Middle frontal gyrus (tissue), 1 donor: ENCODE measurements around the gene MORN3.
"Not testable (repeated sequence)": the region's sequence is repeated elsewhere in the genome, so short reads cannot be mapped to it uniquely, and the experiment has no call there.

Experiments
- DNase-seq: peaks from one replicate; pipeline ENCODE4 v3.0.0-alpha.2; 2015; ENCODE audit warnings: low spot score; ENCODE audit errors: extremely low spot score

The MORN3 gene

DNA sequence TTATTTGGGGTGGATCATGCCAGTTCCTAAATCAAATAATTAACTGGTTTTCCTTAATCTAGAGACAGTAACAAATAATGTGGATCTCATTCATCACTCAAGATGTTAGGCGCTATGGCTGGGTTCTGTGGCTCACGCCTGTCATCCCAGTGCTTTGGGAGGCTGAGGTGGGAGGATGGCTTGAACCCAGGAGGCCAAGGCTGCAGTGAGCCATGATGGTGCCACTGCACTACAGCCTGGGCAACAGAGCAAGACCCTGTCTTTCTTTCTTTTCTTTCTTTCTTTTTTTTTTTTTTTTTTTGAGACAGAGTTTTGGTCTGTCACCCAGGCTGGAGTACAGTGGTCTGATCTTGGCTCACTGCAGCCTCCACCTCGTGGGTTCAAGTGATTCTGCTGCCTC, 23.3 kb upstream of the MORN3 start:
- not testable (repeated sequence) for DNase-seq

DNA sequence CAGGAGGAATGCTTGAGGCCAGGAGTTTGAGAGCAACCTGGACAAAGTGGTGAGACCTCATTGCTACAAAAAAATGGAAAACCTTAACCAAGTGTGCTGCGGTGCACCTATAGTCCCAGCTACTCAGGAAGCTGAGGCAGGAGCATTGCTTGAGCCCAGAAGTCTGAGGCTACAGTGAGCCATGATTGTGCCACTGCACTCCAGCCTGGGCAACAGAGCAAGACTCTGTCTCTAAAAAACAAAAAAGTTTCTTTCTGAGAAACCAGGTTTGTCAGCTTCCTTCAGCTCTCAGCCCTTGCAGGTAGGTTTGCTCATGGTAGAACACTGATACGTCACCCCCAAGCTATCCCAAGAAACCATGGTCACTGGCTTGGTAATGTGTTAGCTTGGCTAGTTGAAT, 20.0 kb upstream of the MORN3 start:
- DNase-seq, result no peak

DNA sequence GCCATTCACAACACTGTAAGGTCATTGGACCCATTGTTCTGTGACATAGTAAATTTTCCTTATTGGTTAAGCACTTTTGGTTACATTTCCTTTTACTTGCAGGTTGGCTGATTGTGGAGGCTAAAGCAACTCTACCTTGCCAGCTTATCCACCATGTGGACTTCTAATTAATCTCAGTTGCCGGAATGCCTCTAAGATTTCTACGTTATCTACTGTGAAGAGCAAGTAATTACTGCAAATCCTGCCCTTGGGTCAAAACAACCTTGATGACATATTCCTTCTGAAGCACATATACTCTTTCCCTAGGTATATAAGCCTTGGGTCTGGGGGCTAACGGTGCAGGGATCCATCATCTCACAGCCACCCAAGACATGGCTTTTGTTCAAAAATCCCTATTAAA, 19.5 kb upstream of the MORN3 start:
- DNase-seq, result no peak

DNA sequence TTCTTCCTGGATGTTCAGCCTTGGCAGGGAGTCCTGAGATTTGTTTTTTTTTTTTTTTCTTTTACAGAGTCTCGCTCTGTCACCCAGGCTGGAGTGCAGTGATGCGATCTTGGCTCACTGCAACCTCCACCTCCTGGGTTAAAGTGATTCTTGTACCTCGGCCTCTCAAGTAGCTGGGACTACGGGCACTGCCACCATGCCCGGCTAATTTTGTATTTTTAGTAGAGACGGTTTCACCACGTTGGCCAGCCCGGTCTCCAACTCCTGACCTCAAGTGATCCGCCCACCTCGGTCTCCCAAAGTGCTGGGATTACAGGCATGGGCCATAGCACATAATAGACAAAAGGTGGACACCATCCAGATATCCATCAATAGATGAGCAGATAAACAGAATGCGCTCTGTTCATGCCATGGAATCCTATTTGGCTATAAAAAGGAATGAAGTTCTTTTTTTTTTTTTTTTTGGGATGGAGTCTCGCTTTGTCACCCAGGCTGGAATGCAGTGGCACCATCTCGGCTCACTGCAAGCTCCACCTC, 10.3 kb upstream of the MORN3 start:
- DNase-seq, result not testable (repeated sequence)

DNA sequence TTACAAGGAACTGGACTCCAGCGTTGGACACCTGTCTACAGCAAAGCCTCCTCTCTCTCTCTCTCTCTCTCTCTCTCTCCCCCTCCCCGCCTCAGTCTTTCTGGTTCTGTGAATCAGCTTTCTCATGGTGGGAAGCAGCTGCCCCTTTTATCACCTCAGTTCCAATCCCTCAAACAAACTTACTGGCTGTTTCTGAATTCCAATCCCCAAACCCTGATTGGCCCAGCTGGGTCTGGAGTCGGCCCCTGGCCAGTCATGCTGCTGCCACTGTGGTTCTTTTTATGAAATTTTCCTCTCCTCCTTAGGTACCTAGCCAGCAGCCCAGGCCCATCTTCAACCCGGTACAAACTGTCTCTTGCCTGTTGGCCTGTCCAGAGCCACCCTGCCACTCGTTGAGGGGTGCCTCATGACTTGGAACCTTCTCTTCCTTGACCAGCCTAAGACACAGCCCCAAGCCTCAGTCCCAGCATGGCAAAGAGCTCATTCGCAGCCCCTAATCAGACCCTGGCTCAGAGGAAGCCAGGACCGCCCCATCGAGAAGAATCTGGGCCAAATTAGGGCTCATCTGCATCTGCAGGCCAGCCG, 9.4 kb upstream of the MORN3 start:
- DNase-seq, result no peak

DNA sequence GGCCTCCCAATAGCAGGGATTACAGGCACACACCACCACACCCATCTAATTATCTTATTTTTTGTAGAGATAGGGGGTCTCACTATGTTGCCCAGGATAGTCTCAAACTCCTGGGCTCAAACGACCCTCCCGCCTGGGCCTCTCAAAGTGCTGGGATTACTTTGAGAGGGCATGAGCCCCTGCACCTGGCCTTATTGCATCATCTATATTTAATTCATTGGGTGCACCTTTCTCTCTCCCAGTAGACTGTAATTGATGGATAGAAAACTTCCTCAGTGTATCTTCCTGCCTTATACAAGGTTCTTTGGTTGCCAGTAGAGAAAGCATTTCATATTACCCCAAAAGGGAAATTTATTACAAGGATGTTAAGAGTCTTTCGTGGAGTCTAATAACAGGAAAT, 8.9 kb upstream of the MORN3 start:
- DNase-seq, result no peak

DNA sequence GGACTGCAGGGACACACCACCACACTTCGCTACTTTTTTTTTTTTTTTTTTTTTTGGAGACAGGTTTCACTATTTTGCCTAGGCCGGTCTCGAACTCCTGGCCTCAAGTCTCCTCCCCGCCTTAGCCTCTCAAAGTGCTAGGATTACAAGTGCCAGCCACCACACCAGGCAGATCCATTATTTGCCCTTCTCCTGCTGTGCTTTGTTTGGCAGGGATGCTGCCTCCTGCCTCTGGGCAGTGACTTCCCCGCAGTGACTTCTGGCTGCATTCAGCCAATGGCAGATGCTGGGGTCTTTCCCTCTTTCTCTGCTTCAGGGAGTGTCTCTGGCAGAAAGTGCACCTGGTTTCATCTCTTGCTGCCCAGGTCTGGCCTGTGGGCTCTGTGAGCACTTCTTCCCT, 6.7 kb upstream of the MORN3 start:
- DNase-seq, result no peak

DNA sequence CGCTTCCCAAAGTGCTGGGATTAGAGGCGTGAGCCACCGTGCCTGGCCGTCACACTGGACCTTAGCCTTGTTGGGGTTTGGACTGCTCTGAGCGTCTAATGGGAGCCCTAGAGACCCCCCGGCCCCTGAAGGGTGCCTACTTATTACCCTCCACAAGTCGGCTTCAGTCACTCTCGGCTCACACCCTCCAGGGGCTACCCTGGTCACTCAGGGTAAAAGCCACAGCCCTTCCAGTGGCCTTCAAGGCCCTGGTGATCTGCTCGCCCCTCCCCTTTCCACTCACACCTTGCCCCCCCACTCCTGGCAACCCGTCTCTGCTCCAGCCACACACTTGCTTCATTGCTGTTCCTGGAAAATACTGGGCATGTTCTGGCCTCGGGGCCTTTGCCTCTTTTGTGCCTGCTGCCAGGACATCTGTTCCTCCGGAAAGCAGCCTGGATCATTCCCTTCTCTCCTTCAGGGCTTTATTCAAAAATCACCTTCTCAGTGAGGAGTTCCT, 3.6 kb upstream of the MORN3 start:
- no peak for DNase-seq

DNA sequence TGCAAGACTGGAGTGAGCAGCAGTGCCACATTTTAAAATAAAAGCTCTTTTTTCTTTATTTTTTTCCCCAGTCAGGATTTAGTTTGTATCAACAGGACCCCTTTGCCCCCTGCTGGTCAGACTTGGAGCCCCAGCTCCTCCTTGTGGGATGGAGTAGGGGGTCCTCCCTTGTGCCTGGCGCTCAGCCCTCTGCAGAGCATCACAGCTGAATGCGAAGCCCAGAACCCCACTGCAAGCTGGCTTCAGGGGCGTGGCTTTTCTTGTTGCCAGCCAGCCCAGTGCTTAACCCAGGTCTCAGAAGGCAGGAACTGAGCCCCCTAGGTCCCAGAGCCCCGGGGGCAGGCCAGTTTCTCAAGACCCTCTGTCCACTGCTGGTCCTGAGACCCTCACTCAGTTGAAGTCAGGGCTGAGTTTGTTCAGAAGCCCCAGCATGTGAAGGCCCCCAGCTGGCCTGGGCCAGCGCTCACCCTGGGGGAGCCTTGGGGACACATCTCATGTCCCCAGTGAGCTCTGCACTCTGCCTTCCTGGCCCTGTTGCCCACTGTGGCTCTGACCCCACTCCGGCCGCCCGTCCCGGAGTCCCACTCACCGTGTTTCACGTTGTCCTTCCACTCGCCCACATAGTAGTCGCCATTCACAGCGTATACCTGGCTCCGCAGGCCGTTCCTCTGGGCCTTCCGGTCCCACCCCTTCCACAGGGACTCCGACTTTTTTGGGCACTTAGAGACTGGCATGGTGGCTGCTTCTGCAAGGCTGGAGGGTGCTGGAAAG, 519 bp downstream of the MORN3 start:
- DNase-seq, result no peak

DNA sequence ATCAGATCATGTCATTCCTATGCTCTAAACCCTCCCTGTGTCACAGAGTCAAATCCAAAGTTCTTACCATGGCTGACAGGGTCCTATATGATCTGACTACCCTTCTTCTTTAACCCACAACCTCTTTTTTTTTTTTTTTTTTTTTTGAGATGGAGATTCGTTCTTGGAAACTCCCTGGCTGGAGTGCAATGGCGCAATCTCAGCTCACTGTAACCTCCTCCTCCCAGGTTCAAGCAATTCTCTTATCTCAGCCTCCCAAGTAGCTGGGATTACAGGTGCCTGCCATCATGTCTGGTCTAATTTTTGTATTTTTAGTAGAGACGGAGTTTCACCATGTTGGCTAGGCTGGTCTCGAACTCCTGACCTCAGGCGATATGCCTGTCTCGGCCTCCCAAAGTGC, 2.6 kb downstream of the MORN3 start:
- not testable (repeated sequence) for DNase-seq

DNA sequence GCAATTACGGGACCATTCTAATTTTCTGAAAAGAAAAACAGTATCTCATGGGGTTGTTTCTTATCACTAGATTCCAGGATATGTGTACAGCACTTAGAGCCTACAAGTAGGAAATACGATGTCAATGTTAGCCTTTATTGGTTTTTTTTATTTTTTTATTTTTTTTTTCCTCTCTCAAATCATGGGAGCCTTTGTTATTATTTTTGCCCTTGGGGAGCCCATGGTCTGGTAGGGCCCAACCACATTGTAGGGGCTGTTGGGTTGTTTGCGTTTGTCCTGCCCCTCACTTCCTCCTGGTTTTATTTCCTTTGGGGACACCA, 5.9 kb downstream of the MORN3 start:
- DNase-seq, result no peak

DNA sequence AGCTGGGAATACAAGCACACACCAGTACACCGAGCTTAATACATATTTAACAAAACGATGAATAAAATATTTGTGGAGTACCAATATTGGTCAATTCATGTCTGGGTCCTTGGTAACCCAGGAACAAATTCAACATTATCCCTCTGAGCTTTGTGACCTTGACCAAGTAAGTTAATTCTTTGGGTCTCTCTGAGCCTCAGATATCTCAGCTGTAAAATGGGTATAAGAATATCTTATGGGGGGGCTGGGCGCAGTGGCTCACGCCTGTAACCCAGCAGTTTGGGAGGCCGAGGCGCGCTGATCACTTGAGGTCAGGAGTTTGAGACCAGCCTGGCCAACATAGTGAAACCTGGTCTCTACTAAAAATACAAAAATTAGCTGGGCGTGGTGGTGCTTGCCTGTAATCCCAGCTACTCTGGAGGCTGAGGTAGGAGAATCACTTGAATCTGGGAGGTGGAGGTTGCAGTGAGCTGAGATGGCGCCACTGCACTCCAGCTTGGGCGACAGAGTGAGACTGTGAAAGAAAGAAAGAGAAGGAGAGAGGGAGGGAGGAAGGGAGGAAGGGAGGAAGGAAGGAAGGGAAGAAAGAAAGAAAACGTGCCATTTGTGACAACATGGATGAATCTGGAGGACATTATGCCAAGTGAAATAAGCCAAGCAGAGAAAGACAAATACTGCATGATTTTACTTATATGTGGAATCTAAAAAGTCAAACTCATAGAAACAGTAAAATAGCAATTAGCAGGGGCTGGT, 7.9 kb downstream of the MORN3 start:
- not testable (repeated sequence) for DNase-seq

DNA sequence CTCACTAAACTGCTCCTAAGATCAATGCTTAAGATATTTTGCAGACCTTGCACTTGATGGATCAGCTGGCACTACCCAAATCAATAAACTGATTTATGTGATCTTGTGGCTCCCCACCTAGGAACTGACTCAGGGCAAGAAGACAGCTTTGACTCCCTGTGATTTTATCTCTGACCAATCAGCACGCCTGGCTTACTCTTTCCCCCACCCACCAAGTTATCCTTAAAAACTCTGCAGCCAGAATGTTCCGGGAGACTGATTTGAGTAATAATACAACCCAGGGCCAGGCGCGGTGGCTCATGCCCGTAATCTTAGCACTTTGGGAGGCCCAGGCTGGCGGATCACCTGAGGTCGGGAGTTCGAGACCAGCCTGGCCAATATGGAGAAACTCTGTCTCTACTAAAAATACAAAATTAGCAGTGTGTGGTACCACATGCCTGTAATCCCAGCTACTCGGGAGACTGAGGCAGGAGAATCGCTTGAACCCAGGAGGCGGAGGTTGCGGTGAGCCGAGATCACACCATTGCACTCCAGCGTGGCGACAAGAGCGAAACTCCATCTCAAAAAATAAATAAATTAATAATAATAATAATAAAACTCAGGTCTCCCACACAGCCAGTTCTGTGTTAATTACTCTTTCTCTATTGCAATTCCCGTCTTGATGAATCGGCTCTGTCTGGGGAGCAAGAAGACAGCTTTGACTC, 12.0 kb downstream of the MORN3 start:
- DNase-seq, result no peak

DNA sequence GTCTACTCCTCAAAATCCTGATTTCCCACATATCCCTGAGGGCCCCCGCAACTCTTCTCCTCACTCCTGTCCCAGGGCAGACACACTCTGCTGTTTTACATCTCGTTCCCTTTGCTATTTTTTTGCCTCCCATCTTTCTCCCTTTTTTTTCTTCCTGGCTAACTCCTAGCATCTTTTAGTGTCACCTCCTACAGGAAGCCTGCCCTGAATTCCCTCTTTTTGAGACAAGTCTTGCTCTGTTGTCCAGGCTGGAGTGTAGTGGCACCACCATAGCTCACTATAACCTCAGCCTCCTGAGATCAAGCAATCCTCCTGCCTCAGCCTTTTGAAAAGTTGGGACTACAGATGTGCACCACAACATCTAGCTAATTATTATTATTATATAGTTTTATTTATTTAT, 13.3 kb downstream of the MORN3 start:
- no peak for DNase-seq

DNA sequence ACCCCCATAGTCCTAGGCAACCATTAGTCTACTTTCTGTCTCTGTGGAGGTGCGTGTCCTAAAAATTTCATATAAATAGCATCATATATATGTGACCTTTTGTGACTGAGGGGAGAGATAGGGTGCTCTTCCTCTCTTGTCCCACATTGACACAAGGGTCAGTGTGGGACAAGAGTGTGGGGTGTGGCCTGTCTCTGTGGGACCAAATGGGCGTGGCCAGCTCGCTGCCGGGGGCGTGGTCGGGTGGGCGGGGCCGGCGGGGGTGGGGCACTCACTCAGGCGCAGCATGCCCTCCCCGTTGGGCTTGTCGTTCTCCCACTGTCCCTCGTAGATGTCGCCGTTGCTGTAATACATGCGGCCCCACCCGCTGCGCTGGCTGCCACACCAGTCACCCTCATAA, 15.5 kb downstream of the MORN3 start:
- DNase-seq, result no peak

DNA sequence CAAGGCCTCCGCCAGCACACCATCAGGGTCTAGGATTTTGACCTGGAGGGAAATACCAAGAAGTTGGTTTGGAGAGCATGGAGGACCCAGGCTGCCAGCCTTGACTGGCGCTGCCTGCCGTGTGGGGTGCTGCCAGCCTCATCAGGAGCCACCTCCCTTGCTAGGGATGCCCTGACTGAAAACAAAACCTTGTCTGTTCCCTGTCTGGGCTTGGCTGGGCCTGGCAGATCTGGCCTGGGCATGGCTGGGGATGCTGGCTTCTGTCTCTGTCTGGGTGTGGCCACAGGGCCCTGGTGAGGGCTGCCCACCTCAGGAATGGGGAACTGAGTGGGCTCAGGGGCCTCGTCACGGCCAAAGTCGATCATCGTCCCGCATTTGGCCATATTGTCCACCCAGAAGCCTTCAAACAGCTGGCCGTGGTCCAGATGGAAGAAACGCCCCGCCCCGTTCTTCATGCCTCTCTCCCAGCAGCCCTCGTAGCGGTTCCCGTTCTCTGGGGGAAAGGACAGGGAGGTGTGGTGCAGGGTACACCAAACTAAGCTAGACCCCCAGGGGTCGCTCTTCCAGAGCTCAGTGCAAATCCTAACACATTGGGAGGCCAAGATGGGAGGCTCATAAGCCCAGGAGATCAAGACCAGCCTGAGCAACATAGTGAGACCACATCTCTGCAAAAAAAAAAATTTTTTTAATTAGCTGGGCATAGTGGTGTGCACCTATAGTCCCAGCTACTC, 16.5 kb downstream of the MORN3 start:
- no peak for DNase-seq

DNA sequence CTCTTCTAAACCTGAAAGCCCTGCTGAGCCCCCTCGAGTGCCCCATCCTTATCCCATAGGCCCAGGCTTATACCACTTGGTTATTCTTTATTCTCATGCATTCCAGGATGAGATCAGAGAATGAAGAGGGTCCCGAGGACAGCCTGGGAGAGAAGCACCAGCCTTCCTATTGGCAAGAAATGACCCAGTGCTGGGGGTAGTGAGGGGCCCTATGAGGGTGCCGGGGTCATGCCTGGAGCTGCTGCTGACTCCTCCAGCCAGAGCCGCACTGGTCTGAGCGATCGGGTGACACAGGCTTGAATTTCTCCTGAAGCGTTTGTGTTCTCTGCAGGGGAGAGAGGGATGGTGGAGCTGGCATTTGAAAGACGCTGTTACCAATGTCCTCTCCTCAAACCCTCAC, 18.1 kb downstream of the MORN3 start:
- DNase-seq, result no peak

DNA sequence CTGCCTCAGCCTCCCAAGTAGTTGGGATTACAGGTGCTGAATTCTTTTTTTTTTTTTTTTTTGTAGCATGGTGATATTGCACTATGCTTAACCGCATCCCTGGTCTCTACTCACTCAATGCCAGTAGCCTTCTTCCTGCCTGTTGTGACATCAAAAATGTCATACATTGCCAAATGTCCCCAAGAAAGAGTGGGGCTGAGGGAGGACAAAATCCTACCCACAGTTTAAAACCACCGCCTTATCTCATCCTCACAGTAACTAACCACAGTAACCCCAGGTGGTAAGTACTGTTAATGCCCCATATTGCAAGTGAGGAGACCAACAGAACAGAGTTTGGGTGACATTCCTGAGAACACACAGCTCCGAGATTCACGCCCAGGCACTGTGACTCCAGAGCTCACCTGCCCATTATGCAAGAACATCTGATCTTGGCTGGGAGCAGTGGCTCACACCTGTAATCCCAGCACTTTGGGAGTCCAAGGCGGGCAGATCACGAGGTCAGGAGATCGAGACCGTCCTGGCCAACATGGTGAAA, 19.6 kb downstream of the MORN3 start:
- no peak for DNase-seq

DNA sequence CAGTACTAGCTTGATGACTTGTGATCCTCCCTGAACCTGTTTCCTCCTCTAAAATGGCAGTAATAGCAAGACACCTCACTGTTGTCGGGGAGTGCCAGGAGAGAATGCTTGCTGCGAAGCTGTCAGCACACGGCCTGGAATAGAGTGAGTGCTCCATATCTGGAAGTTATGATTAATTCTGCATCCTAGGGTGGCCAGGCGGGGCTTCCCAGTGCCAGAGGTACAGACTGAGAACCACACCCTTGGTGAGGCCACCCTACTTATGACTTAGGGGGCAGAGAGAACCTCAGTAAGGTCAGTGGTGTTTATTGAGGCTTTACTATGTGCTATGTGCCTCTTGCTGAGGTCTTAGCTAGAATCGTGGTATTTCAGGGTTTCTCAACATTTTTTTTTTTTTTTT, 20.1 kb downstream of the MORN3 start:
- no peak for DNase-seq

DNA sequence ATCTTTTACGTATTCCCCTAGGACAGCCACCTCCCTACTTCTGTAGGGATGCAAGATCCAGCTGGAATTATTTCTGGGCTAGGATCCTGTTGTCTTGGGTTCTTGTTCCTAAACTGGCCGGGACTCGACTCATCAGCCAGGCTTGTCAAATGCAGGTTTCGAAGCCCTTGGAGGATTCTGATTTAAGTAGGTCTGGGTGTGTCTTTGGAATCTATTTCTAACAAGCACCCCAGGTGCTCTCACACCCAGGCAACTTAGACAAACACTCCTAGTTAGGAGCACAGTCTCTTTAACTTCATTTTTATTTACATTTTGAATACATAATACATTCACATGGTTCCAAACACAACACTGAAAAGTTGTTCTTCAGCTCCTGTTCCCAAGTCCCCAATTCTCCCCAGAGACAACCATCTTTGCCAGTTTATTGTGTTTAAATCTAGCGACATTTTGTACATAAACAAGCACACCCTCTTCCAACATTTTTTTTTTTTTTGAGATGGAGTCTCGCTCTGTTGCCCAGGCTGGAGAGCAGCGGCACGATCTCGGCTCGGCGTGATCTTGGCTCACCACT, 20.9 kb downstream of the MORN3 start:
- DNase-seq, result no peak

DNA sequence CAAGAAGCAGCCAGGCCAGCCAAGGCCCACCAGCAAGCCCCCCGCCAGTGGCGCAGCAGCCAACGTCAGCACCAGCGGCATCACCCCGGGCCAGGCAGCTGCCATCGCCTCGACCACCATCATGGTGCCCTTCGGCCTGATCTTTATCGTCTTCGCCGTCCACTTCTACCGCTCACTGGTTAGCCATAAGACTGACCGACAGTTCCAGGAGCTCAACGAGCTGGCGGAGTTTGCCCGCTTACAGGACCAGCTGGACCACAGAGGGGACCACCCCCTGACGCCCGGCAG, 28.2 kb downstream of the MORN3 start:
- DNase-seq, result no peak
